Lung (tissue), 12 donors: Measurements from ENCODE around the gene MYO5C. TPM values are rescaled to one million over a fixed set of nuclear protein-coding genes. Genes with fewer than 3 reads are reported as not detected.

Experiments
- ATAC-seq: fragments of 200-7000 bp; cut with Tn5 transposase; one replicate; pipeline ENCODE4 v1.9.1; 2020; ENCODE audit warnings: moderate number of reproducible peaks; ENCODE audit not compliant: insufficient read depth, low FRiP score
- DNase-seq, 3 donors: peaks; one replicate each; pipeline ENCODE4 v3.0.0-alpha.2; 2013 to 2017
- H3K27ac ChIP-seq, 2 donors: one replicate each; pipeline ENCODE4 v1.5.1; 2013; ENCODE audit warnings: mild to moderate bottlenecking in 2 of 2, moderate library complexity in 2 of 2, control low read depth in 1 of 2, inconsistent platforms in 1 of 2, low read depth in 1 of 2, low read length in 1 of 2
- H3K27me3 ChIP-seq, 3 donors: one replicate each; pipeline ENCODE4 v1.5.1; 2013; ENCODE audit warnings: low read length in 2 of 3; ENCODE audit not compliant: control insufficient read depth in 3 of 3, insufficient read depth in 3 of 3
- H3K36me3 ChIP-seq, 4 donors: one replicate each; pipeline ENCODE4 v1.5.1; 2013; ENCODE audit warnings: low read length in 4 of 4, mild to moderate bottlenecking in 1 of 4, moderate library complexity in 1 of 4; ENCODE audit not compliant: control insufficient read depth in 4 of 4, insufficient read depth in 4 of 4
- H3K4me1 ChIP-seq, 5 donors: one replicate each; pipeline ENCODE4 v1.5.1; 2013; ENCODE audit warnings: low read length in 5 of 5, mild to moderate bottlenecking in 2 of 5, moderate library complexity in 1 of 5; ENCODE audit not compliant: control insufficient read depth in 5 of 5, insufficient read depth in 5 of 5
- H3K4me3 ChIP-seq: one replicate; pipeline ENCODE4 v1.5.1; 2013; ENCODE audit warnings: mild to moderate bottlenecking, control low read depth, moderate library complexity
- H3K9ac ChIP-seq, 2 donors: one replicate each; pipeline ENCODE4 v1.5.1; 2013; ENCODE audit warnings: low read length in 2 of 2, control low read depth in 1 of 2; ENCODE audit not compliant: insufficient read depth in 1 of 2
- H3K9me3 ChIP-seq, 4 donors: one replicate each; pipeline ENCODE4 v1.5.1; 2013; ENCODE audit warnings: low read length in 3 of 4, mild to moderate bottlenecking in 1 of 4, moderate library complexity in 1 of 4; ENCODE audit not compliant: control insufficient read depth in 4 of 4, insufficient read depth in 3 of 4
- WGBS, 2 donors: extraction: QIAGEN DNeasy Blood & Tissue Kit; methylation state at CpG; one replicate each; pipeline ENCODE4 v1.1.7; 2013; 5-methylcytosine and 5-hydroxymethylcytosine counted together
- polyA plus RNA-seq, 2 donors: library from polyadenylated mRNA; stranded (reverse); fragments of 200-250 nt; gene quantifications; one replicate each; pipeline ENCODE4 v1.2.1, GENCODE V29; 2013
- total RNA-seq, 2 donors: library from RNA; depleted of rRNA in 1 of 2; stranded (reverse); fragments of >200 nt in 1 of 2; gene quantifications; one replicate each; pipeline ENCODE4 v1.2.1, GENCODE V29; 2014 to 2021
- TF ChIP-seq, protein P1 (sequence below): IDR thresholded peaks from 2 replicates; pipeline ENCODE4 v1.5.1; 2012; ENCODE audit warnings: mild to moderate bottlenecking; ENCODE audit errors: control extremely low read depth, extremely low read depth
- donor health status: control.
- donor health status: control.
- donor health status: Bipolar disorder and iron deficiency.
- donor health status: healthy.
- donor health status: DM: yes; HTN: yes; CAD: no.

MYO5C gene
- total and polyA plus RNA-seq, 4 donors = 11.1 to 70.1 (median 40.0) TPM

GRCh38 chr15:52243697-52244555 lies 51.7 kb downstream of the MYO5C start:
- Histone ChIP-seq H3K27ac (no peak overlapping the region), H3K4me1 (peaks cover 0 to 1% (median 0%) of the 10 kb centered on the region in 5 donors), H3K36me3 (peaks cover 0 to 8% (median under 1%) of the 10 kb centered on the region in 4 donors), H3K4me3 (no peak overlapping the region), H3K27me3 (no peaks in the 10 kb centered on the region), H3K9me3 (no peaks in the 10 kb centered on the region), H3K9ac (no peak overlapping the region)
- WGBS, 2 donors = 82 to 84% methylated on average over 20 of the region's 20 CpGs
- ATAC-seq (no peak), DNase-seq (no peak)
- TF ChIP-seq, protein P1, sequence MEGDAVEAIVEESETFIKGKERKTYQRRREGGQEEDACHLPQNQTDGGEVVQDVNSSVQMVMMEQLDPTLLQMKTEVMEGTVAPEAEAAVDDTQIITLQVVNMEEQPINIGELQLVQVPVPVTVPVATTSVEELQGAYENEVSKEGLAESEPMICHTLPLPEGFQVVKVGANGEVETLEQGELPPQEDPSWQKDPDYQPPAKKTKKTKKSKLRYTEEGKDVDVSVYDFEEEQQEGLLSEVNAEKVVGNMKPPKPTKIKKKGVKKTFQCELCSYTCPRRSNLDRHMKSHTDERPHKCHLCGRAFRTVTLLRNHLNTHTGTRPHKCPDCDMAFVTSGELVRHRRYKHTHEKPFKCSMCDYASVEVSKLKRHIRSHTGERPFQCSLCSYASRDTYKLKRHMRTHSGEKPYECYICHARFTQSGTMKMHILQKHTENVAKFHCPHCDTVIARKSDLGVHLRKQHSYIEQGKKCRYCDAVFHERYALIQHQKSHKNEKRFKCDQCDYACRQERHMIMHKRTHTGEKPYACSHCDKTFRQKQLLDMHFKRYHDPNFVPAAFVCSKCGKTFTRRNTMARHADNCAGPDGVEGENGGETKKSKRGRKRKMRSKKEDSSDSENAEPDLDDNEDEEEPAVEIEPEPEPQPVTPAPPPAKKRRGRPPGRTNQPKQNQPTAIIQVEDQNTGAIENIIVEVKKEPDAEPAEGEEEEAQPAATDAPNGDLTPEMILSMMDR = no peak

DNA sequence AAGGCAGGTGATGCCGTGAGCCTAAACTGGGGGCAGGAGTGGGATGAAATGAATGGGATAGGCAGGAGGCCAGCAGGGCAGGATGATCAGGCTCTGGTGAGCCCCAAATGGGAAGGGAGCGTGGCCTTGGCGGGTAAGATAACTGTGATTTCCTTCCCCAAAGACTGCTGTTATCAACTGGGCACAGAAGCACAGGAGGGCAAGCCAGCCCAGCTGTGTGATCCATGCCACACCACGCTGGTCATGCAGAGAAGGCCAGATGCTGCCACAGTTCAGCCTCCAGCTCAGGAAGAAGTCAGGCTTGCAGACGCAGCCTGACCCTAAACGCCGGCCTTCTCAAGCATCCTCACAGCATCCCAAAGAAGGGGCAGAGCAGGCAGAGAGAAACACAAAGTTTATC lies 52.3 kb downstream of the MYO5C start:
- no peak overlapping the region for H3K27ac ChIP-seq
- TF ChIP-seq, protein P1 = no peak
- H3K9ac ChIP-seq = no peak overlapping the region
- H3K9me3 ChIP-seq = no peaks in the 10 kb centered on the region
- H3K4me3 ChIP-seq = no peak overlapping the region
- ATAC-seq (no peak), DNase-seq (no peak)
- peaks cover 0 to 1% (median 0%) of the 10 kb centered on the region in 5 donors for H3K4me1 ChIP-seq
- H3K27me3 ChIP-seq = no peaks in the 10 kb centered on the region
- WGBS, 2 donors = 82 to 90% methylated on average over 7 of the region's 7 CpGs
- H3K36me3 ChIP-seq = peaks cover 0 to 8% (median under 1%) of the 10 kb centered on the region in 4 donors

- Histone ChIP-seq H3K9me3 (no peaks in the 10 kb centered on the region), H3K36me3 (peaks cover 0 to 8% (median under 1%) of the 10 kb centered on the region in 4 donors)
- WGBS, 2 donors = 90 to 97% methylated on average over 4 of the region's 4 CpGs
Measured at GRCh38 chr15:52241489-52241888, 54.1 kb downstream of the MYO5C start.

More at GRCh38 chr15:52241489-52241888, 54.1 kb downstream of the MYO5C start:
- no peak for DNase-seq
- Histone ChIP-seq H3K4me3 (no peak overlapping the region), H3K27me3 (no peaks in the 10 kb centered on the region), H3K9ac (no peak overlapping the region), H3K4me1 (no peaks in the 10 kb centered on the region), H3K27ac (no peak overlapping the region)
- TF ChIP-seq, protein P1 = no peak
- ATAC-seq = no peak
